Brain microvascular endothelial cell (primary cell): Measurements from ENCODE around the gene FMNL1.

Experiments
- DNase-seq: peaks from one replicate; pipeline ENCODE4 v3.0.0-alpha.2; 2020
- H3K27ac ChIP-seq: fragments of 250-450 bp; sonication (Bioruptor Pico); 2 replicates; pipeline ENCODE4 v1.5.1; 2020; ENCODE audit warnings: mild to moderate bottlenecking, moderate library complexity
- H3K27me3 ChIP-seq: fragments of 250-450 bp; sonication (Bioruptor Pico); replicated peaks from 2 replicates; pipeline ENCODE4 v1.5.1; 2020; ENCODE audit warnings: mild to moderate bottlenecking
- H3K36me3 ChIP-seq: fragments of 250-450 bp; sonication (Bioruptor Pico); replicated peaks from 2 replicates; pipeline ENCODE4 v1.5.1; 2020; ENCODE audit warnings: mild to moderate bottlenecking
- H3K4me3 ChIP-seq: 2 replicates; pipeline ENCODE4 v1.5.1; 2011; ENCODE audit warnings: low read depth, mild to moderate bottlenecking, control low read depth, low read length, moderate library complexity
- in situ Hi-C: cut with HindIII; loops from 2 replicates; pipeline ENCODE4 v1.10.0; 2017; ENCODE audit warnings: low sequenced_read_pairs, low pct_ligation_motif_present
- TF ChIP-seq, protein P1 (sequence below): IDR thresholded peaks from 2 replicates; pipeline ENCODE4 v1.5.1; 2011; ENCODE audit warnings: low read depth, mild to moderate bottlenecking, moderate library complexity, low read length, control low read depth, inconsistent platforms; ENCODE audit errors: missing control alignments

FMNL1 gene

DNA sequence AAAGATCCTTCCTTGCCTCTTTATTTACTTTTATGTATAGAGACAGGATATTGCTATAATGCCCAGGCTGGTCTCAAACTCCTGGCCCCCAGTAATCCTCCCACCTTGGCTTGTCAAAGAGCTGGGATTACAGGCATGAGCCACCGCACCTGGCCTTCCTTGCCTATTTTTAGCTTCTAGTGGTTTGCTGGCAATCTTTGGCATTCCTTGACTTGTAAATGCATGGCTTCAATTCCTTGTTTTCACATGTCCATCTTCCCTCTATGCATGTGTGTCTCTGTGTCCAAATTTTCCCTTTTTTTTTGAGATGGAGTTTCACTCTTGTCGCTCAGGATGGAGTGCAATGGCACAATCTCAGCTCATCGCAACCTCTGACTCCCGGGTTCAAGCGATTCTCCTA is 37.5 kb upstream of the FMNL1 start:
- in situ Hi-C loops: no loop called here
- Histone ChIP-seq H3K27ac (no peak overlapping the region), H3K36me3 (no peaks in the 10 kb centered on the region), H3K4me3 (no peak overlapping the region), H3K27me3 (no peaks in the 10 kb centered on the region)
- no peak for DNase-seq
- TF ChIP-seq, protein P1, sequence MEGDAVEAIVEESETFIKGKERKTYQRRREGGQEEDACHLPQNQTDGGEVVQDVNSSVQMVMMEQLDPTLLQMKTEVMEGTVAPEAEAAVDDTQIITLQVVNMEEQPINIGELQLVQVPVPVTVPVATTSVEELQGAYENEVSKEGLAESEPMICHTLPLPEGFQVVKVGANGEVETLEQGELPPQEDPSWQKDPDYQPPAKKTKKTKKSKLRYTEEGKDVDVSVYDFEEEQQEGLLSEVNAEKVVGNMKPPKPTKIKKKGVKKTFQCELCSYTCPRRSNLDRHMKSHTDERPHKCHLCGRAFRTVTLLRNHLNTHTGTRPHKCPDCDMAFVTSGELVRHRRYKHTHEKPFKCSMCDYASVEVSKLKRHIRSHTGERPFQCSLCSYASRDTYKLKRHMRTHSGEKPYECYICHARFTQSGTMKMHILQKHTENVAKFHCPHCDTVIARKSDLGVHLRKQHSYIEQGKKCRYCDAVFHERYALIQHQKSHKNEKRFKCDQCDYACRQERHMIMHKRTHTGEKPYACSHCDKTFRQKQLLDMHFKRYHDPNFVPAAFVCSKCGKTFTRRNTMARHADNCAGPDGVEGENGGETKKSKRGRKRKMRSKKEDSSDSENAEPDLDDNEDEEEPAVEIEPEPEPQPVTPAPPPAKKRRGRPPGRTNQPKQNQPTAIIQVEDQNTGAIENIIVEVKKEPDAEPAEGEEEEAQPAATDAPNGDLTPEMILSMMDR: no peak

DNA sequence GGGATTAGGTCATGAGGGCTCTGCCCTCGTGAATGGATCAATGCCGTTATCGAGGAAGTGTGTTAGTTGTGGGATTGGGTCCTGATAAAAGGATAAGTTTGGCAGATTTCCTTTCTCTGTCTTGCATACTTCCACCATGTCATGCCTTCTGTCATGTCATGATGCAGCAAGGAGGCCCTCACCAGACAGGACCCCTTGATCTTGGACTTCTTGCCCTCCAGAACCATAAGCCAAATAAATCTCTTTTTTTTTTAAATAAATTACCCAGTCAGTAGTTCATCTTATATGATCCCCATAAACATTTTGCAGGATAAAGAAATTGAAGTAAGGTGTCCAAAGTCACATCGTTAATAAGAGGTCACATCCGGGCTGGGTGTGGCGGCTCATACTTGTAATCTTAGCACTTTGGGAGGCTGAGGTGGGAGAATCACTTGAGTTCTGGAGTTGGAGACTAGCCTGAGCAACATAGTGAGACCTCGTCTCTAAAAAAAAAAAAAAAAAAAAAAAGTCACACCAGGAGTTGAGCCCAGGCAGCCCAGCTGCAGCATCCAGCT is 34.8 kb upstream of the FMNL1 start:
- TF ChIP-seq, protein P1: no peak
- in situ Hi-C loops: no loop called here
- Histone ChIP-seq H3K4me3 (no peak overlapping the region), H3K36me3 (no peaks in the 10 kb centered on the region), H3K27ac (no peak overlapping the region), H3K27me3 (no peaks in the 10 kb centered on the region)
- DNase-seq: no peak

DNA sequence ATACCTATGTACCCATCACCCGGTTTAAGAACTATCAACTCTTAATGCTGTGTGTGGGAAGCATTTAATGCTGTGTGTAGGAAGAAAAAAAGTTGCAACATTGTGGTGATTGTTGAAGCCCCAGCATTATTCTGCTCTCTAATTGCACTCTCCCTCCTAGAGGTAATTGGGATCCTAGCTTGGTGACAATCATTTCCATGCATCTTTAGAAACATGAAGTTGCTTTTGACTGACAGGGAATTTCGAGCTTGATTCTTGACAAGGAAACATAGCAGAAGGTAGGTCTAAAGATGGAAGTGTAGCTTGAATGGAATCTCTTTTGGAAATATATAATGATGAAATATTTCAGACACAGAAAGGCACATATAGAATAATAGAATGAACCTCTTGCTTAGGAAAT is 32.7 kb upstream of the FMNL1 start:
- Histone ChIP-seq H3K27me3 (no peaks in the 10 kb centered on the region), H3K36me3 (no peaks in the 10 kb centered on the region), H3K4me3 (no peak overlapping the region), H3K27ac (no peak overlapping the region)
- no peak for DNase-seq
- in situ Hi-C loops: no loop called here
- TF ChIP-seq, protein P1: no peak

DNA sequence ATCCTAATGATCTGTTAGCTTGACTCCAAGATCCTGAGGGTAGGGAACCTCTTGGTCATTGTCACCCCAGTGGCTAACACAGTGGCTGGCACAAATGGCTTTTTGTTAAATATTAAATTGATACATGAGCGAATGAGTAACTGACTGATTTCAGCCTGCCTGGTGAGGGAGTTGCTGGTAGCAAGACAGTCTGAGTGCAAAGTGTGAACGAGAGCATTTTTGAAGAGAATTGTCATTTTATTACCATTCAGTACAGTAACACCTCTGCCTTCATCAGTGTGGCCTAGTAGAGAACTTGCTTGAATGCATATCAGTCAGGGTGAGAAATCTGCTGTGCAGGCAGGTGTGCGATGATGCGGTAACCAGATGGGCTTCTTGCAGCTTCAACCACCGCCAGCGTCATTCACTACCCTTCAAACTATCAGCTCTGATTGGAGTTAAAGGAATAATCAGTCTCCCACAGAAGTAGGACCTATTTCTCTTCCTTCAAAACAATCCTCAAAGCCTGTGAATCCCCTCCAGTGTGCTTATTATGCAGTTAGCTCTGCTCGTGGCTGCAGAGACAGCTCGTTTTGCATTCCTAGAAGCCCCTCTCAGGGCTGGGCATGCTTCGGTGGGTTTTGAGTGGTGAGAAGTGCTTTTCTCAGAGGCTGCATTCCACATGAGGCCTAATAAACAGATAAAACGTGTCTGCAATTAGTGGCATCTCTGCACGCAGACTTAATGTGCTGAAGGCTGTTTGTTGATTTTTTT is 31.0 kb upstream of the FMNL1 start:
- Histone ChIP-seq H3K36me3 (no peaks in the 10 kb centered on the region), H3K27ac (no peak overlapping the region), H3K4me3 (no peak overlapping the region), H3K27me3 (no peaks in the 10 kb centered on the region)
- TF ChIP-seq, protein P1: no peak
- no peak for DNase-seq
- in situ Hi-C loops: no loop called here

DNA sequence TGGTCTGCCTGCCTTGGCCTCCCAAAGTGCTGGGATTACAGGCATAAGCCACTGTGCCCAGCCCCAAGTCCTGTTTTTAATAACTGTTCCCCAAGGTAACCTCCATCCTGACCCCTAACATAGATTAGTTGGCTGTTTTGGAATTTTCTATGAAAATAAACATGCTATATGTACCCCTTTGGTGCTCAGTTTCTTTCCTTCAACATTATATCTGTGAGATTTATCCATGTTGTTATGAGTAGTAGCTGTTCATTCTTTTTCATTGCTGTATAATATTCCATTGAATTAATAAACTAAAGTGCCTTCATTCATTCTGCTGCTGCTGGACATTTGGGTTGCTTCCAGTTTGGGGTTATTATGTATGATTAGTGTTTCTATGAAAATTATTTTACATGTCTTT is 26.3 kb upstream of the FMNL1 start:
- no peak for DNase-seq
- in situ Hi-C loops: no loop called here
- H3K27ac ChIP-seq: no peak overlapping the region
- TF ChIP-seq, protein P1: no peak
- H3K27me3 ChIP-seq: no peaks in the 10 kb centered on the region
- no peaks in the 10 kb centered on the region for H3K36me3 ChIP-seq
- no peak overlapping the region for H3K4me3 ChIP-seq
